Raji (cell line): ENCODE data around the gene CPA5.

Source experiments
- POLR2A ChIP-seq: IDR thresholded peaks from 2 replicates; pipeline ENCODE4 v1.6.1; 2011; ENCODE audit warnings: low read depth, low read length, control low read depth; ENCODE audit not compliant: insufficient read depth

CPA5 gene, protein sequence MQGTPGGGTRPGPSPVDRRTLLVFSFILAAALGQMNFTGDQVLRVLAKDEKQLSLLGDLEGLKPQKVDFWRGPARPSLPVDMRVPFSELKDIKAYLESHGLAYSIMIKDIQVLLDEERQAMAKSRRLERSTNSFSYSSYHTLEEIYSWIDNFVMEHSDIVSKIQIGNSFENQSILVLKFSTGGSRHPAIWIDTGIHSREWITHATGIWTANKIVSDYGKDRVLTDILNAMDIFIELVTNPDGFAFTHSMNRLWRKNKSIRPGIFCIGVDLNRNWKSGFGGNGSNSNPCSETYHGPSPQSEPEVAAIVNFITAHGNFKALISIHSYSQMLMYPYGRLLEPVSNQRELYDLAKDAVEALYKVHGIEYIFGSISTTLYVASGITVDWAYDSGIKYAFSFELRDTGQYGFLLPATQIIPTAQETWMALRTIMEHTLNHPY

DNA sequence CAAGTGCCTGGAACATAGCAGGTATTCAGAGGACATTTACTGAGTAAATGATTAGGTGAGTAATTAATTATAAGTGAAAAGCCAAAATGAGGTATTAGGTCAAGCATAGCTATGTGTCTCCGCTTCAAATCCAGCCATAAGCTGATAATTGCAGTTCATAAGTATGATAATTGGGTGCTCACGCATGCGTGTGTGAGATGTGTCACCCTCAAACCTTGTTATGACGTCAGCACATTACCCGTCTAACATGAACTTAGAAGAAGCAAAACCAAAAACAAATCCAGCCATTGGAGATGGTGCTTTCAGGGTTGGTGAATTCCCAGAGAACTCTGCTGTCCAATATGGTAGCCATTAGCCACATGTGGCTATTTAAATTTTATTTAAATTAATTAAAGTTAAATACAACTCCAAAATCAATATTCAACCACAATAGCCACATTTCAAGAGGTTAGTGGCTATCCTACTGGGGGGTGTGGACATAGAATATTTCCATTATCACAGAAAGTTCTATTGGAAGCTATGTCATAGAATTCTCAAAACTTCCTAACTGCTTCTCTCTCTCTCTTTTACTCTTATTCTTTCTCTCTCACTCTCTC, at the start of gene CPA5:
Gene CPA5, plus strand, starts transcription at position 546 of the 596 bp plus-strand sequence. CDS start 1,670 bp downstream, outside the sequence.
- TF ChIP-seq POLR2A, result no peak

DNA sequence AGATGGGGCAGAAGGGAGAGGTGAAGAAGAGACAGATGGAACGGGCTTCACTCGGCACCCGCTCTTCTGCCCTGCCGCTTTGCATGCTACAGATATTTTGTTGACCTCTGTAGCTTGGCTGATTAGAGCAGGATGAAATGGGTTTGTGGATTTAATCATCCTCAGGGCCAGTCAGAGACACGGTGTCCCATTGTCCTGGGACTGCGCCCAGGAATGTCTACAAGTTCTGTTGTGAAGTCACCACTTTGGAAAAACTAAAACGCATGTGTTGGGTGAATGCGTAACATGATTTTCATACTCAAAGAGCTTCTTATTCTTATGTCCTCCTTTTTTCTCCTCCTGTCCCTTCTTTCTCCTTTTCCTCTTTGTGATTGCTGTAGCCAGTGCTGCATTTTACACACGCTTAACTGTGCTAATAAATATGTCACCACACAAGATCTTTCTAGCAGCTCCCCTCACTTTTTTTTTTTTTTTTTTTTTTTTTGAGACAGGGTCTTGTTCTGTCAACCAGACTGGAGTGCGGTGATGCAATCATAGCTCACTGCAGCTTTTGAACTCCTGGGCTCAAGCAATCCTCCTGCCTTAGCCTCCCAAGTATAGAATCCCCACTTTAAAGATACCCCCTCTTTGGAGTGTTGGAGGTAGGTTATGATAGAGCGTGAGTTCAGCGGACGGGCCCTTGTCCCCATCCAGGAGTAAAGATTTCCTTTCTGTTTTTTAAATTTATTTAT, 48.2 kb upstream of the CPA5 start:
- no peak for TF ChIP-seq POLR2A

DNA sequence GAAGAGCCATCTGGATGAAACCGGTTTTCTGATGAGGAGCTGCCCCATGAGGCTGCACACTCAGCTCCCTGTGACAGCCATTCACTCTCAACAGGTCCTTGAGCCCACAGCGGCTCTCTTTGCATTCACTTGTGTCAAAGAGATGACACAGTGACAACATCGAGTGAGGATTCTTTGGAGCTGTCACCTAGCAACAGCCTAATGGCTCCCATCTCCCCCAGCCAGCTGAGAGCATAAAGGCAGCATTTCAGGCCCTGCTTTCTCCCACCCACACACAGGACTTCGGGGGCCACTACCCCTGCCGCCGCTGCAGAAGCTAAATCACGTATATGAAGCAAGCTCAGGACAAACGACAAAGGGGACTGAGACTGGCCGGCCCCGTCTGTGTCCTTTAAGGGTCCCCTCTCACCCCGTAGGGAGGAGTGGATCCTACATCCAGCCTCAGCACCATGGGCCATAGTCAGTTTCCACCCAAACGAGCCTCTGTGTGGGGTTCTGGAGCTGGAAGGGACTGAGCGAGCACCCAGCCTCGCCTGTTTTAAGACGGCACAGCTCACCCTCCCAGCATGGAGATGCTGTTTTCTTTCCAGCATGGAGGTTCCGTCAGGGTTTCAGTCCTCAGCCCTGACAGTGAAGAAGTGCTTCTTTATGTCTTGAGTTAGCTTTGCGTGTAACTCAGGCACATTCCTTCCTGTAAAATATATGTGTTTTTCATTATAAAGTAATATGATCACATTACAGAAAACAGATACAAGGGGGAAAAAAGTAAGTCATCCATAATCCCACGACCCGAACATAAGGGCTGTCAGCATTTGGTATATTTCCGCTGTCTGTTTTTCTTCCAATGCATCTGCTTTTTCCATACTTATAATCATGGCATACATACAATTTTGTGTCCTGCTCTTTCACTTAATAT, 46.7 kb upstream of the CPA5 start:
- no peak for TF ChIP-seq POLR2A

DNA sequence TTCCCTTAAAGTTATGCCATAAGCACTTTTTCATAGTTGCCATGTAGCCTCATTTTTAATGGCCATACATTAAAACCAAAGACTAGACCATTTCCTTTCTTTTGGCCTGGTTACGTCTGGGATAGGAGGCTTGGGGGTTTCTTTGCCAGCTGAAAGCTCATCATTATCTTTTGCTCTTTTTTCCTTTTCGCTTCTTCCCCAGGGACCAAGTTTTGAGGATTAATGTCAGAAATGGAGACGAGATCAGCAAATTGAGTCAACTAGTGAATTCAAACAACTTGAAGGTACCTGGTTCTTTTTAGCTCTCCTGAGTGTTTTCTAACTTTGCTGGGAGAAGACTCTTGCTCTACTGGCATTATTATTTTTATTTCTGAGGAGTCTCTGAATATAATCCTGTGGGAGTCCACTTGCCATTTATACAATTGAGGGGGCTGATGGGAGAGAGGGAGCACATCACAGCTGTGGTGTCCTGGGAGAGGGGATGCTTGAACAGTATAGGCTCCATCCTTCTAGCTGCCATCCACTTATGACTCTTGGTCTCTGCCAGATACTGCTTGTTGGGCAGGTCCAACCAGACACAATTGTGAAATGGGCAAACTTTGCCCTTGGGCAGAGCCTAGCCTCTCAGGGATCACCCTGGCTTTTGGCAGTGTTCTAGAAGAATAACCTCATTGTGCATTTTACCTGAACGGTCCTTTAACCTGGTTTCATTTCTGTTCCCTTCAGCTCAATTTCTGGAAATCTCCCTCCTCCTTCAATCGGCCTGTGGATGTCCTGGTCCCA, 45.9 kb upstream of the CPA5 start:
- no peak for TF ChIP-seq POLR2A

DNA sequence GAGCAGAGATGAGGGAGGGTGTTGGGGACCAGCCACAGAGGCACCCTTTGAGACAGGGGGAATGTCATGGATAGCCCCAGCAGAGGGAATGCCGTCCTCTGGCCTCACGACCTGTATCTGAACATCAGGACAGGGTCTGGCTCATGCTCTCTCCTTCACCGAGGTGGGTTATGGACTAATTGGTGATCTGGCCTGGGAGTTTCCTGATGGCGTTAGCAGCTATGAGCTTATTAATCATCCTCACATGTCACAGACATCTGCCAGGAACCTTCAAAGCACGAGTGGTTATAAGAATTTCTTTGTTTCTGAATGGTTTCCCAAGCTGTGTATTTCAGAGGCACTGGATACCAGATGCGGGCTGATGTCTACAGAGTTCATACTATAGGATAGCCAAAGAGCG, 44.8 kb upstream of the CPA5 start:
- no peak for TF ChIP-seq POLR2A

DNA sequence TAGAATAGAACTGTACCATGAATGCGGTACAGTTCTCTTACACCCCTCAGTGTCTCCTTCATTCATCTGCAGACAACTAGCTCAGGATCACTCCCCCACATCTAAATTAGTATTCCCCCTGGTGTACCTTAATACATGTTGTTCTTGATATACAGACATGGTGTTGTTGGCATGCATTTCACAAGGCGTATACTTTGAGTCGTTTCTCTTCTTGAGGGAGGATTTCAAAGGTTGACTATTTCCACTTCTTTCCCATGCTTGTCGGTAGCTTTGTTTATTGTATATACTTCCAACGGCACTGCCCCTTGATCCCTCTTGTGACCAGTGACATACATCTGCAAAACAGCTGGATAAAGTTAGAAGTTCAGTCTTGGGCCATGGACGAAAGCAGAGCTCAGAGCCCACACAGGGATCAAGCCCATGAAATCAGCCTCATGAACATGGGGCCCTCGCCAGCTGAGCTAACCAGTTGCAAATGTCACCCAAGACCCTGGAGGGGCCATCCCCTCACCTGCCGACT, 43.1 kb upstream of the CPA5 start:
- no peak for TF ChIP-seq POLR2A

DNA sequence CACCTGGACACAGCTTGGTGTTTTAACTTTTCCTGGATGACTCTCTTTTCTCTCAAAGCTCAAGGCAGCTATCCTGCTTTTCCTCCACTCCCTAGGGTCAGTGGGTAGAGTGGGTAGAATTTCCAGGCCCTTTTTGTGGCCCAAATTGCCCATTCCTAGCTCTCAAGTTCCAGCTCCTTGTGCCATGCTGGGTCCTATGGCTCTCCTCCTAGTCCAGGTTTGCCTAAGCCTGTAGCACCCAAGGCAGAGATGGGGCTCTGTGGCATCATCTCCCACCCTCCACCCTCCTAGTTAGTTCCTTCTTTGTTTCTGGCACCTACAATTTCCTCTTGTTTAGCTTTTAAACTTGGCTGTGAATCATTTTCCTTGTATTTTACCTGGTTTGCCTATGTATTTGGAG, 42.0 kb upstream of the CPA5 start:
- no peak for TF ChIP-seq POLR2A

DNA sequence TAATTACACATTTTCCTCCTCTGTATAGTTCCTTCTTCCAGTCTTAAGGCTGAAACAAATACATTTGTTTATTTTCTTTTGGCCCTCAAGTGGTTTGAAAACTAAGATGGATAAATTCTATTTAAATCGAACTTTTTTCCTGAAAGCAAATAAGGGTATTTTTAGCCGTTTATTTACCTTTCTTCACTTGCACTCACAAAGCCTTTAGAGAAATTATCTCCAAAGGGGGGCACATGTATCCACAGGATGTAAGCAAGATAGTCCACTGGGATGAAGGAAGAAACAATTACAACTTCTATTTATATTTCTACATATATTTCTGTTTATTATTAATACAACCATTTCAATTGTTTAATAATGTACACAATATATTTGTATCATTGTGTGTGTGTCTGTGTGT, 41.5 kb upstream of the CPA5 start:
- no peak for TF ChIP-seq POLR2A

DNA sequence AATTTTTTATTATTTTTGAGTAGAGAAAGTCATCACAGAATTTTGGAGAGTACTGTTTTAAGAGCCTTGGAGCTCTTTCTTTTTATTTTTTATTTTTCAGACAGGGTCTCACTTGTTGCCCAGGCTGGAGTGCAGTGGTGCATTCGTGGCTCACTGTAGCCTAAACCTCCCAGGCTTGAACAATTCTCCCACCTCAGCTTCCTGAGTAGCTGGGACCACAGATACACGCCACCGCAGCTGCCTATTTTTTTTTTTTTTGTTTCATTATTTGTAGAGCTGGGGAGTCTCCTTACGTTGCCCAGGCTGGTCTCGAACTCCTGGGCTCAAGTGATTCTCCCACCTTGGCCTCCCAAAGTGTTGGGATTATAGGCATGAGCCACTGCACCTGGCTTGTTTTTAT, 41.1 kb upstream of the CPA5 start:
- TF ChIP-seq POLR2A, result no peak

DNA sequence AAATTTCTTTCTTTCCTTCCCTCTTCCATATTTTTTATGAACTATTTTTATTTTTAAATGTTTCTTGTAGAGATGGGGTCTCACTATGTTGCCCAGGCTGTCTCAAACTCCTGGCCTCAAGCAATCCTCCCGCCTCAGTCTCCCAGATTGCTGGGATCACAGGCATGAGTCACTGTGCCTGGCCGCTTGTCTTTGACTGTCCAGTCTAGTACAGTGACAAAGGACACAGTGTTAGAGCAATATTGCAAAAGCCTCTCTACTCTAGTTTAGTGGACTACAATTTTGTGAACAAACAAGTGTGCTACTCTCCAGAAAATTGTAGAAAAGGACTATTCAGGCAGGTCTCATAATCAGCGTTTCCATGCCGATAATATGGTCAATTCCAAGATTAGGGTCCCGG, 40.6 kb upstream of the CPA5 start:
- TF ChIP-seq POLR2A, result no peak

DNA sequence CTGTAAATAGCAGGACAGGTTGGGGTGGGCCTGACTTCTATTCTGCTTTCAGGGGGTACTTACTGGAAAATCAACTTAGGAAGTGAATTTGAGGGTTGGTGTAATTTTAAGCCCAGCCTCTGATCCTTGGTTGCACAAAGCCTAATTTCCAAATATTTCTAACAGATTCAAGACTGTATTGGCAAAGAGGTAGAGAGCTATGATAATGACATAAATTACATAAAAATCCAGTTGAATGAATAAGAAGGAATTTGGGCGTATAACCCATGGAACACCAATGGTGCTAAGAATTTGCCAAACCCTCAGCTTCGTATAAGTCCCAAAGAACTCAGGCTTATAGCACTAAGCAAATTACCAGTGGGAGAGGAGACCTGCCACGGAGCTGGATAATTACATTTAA, 39.7 kb upstream of the CPA5 start:
- no peak for TF ChIP-seq POLR2A

DNA sequence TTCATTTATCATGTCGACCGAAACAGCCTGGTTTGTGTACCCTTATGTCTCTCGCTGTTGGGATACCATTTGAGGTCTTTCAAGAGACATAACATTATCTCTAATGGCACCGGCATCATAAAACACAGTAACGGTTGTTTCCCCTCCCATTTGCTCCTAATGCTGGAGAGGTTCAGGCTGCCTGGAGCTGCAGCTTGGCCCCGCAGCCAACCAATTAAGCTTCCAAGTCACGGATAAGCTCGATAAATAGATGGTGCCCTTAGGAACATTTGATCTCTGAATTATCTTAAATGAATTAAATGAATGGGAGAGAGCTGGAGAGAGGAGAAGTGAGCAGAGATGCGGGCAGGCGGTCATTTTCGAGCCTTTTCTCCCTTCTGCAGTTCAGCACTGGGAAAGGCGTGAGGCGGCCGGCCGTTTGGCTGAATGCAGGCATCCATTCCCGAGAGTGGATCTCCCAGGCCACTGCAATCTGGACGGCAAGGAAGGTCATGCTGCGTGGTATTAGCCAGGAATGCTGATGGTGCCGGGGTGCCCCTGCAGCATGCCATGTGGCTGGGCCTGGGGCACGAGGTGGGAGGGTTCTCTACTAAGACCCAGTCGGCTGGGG, 39.1 kb upstream of the CPA5 start:
- no peak for TF ChIP-seq POLR2A

DNA sequence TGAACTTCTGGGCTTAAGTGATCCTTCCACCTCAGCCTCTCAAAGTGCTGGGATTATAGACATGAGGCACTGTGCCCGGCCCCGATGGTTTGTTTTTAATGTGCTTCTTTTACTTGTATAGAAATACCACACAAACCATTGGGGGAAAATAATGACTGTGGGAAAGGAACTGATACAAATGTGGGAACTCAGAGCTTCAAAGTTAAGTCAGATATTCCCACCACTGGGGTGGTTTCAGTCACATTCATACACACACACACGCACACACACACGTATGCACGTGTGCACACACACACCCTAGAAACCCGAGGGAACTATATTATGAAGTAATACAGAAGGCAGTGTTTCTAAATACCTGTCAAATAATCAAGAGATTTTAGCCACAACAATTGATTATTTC, 34.6 kb upstream of the CPA5 start:
- TF ChIP-seq POLR2A, result no peak
